T-helper 2 cell treated with Interferon-gamma antibody and Interleukin-4, amounts not matched to agents 5 μg/mL and 100 μg/mL, for 36 hours (primary cell): Measurements from ENCODE around the gene PTPRN2.

Source experiments
- DNase-seq: peaks from one replicate; pipeline ENCODE4 v3.0.0; 2021; ENCODE audit warnings: low spot score
- H3K27ac Mint-ChIP-seq: one replicate; pipeline ENCODE4 v1.8.0; 2021; ENCODE audit warnings: mild to moderate bottlenecking, mixed read lengths
- H3K27me3 Mint-ChIP-seq: one replicate; pipeline ENCODE4 v1.8.0; 2021; ENCODE audit warnings: low read depth, mixed read lengths
- H3K36me3 Mint-ChIP-seq: one replicate; pipeline ENCODE4 v1.8.0; 2021; ENCODE audit warnings: low read depth, mixed read lengths
- H3K4me1 Mint-ChIP-seq: one replicate; pipeline ENCODE4 v1.8.0; 2021; ENCODE audit warnings: low read depth, mixed read lengths
- H3K4me3 Mint-ChIP-seq: one replicate; pipeline ENCODE4 v1.8.0; 2022; ENCODE audit warnings: mild to moderate bottlenecking, moderate library complexity, mixed read lengths
- H3K9me3 Mint-ChIP-seq: one replicate; pipeline ENCODE4 v1.8.0; 2021; ENCODE audit warnings: mixed read lengths

The PTPRN2 gene

DNA sequence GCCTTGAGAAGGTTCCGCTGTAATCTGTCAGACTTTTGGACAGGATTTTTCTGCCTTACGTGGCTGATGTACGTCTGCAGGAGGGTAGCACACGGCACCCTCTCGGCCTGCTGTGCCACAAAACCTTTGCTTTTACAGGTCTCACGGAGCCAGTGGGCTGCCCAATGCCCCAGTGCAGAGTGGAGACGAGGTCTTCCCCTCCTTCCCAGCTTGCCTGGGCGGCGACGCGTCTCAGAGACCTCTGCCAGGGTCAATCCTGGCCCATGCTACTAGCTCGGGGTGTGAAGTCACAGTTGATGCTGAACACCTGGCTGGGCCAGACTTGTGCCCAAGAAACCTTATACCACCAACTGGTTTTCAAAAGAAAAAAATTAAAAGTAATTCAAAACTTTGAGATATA is 724.4 kb downstream of the PTPRN2 start:
- no peak overlapping the region for H3K4me3 Mint-ChIP-seq
- no peak overlapping the region for H3K27ac Mint-ChIP-seq
- H3K9me3 Mint-ChIP-seq: no peaks in the 10 kb centered on the region
- no peak for DNase-seq
- H3K4me1 Mint-ChIP-seq: no peaks in the 10 kb centered on the region
- H3K27me3 Mint-ChIP-seq: no peaks in the 10 kb centered on the region
- H3K36me3 Mint-ChIP-seq: no peaks in the 10 kb centered on the region

DNA sequence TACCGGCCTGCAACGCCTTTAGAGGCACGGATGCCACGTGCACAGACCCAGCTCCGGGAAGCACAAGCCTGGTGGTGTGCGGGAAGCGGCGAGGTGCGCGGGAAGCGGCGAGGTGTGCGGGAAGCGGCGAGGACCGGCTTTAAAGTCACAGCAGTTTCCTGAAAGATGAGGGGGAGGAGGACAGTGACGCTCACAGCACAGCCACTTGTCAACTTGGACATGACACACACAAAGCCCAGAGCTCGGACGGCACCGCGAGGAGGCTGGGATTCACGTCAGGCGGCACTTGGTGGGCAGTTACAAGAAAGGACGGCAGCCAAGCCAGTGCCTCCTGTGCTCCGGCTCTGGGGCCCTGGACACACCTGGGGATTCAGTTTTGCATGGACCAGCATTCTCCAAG is 724.9 kb downstream of the PTPRN2 start:
- Mint-ChIP-seq H3K36me3 (no peaks in the 10 kb centered on the region), H3K9me3 (no peaks in the 10 kb centered on the region), H3K4me1 (no peaks in the 10 kb centered on the region), H3K27ac (no peak overlapping the region), H3K27me3 (no peaks in the 10 kb centered on the region), H3K4me3 (no peak overlapping the region)
- DNase-seq: no peak

DNA sequence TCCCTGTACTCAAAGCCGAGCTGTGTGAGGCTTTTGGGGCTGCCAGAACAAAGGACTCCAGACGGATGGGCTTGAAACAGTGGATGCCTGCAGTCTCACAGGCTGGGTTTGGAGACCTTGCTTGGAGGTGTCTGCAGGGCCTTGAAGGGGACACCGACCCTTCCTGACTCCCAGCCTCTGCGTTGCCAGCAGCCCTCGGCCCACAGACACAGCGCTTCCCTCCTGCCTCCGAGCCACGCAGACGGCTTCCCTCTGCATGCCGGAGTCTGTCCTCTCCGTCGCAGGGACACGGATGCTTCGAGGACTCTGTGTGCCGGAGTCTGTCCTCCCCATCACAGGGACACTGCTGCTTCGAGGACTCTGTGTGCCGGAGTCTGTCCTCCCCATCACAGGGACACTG is 726.1 kb downstream of the PTPRN2 start:
- Mint-ChIP-seq H3K4me1 (no peaks in the 10 kb centered on the region), H3K36me3 (no peaks in the 10 kb centered on the region), H3K27ac (no peak overlapping the region), H3K4me3 (no peak overlapping the region), H3K9me3 (no peaks in the 10 kb centered on the region), H3K27me3 (no peaks in the 10 kb centered on the region)
- DNase-seq: no peak

DNA sequence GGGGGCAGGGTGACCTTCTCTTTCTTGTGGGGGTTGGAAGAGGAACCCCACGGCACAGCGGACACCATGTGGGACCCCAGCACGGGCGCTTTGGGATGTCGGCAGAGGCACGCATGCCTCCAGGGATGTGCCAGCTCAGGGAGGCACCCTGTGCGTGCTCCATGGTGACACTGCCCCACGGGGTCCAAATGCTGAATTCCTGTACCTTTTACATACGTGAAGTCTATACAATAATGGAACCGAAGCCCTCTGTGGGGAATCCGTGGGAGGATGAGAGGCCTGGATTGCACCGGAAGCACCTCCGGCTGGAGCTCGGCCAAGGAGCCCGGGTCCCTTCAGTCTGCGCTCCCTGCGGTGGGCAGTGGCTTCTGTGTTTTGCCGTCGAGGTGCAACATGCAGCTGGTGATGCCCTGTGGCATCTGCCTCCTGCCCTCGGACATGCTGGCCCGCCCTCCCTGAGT is 726.6 kb downstream of the PTPRN2 start:
- Mint-ChIP-seq H3K27ac (no peak overlapping the region), H3K27me3 (no peaks in the 10 kb centered on the region), H3K4me3 (no peak overlapping the region)

DNA sequence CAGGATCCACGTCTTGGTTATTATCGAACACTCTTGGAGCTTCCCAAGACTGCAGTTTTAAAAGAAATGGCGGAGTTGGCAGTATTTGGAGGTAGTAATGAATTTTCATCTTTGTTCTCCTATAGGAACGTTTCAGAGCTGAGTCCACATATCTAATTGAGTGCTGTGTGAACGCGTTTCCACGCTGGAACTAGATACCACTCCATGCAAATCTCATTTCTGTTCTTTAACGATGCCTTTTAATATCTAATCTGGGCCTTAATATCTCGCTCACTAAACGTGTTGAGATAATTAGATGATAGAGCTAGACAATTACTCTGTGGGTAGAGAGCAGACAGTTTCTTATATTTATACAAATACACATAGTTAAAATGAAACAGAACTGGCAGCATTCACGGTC is 727.2 kb downstream of the PTPRN2 start:
- Mint-ChIP-seq H3K4me3 (no peak overlapping the region), H3K9me3 (no peaks in the 10 kb centered on the region), H3K4me1 (no peaks in the 10 kb centered on the region), H3K27me3 (no peaks in the 10 kb centered on the region), H3K27ac (no peak overlapping the region), H3K36me3 (no peaks in the 10 kb centered on the region)
- DNase-seq: no peak

More for the DNA sequence above, 726.6 kb downstream of the PTPRN2 start:
- Mint-ChIP-seq H3K36me3 (no peaks in the 10 kb centered on the region), H3K9me3 (no peaks in the 10 kb centered on the region), H3K4me1 (no peaks in the 10 kb centered on the region)
- no peak for DNase-seq

DNA sequence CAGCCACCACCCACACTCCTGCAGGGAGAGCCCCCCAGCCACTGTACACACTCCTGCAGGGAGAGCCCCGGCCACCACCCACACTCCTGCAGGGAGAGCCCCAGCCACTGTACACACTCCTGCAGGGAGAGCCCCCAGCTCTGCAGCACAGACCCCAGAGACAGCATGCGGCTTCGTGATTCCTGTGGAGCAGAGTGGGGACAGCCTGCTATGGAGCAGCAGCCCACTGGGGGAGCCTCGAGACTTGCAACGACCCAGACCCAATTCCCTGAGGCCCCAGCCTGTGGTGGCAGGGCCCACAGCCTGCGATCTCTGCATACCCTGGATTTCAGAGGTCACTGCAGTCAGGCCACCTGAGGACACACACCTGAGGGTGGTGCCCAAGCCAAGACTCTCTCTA is 727.7 kb downstream of the PTPRN2 start:
- Mint-ChIP-seq H3K27ac (no peak overlapping the region), H3K4me3 (no peak overlapping the region), H3K36me3 (no peaks in the 10 kb centered on the region), H3K9me3 (no peaks in the 10 kb centered on the region), H3K27me3 (no peaks in the 10 kb centered on the region), H3K4me1 (no peaks in the 10 kb centered on the region)
- no peak for DNase-seq

DNA sequence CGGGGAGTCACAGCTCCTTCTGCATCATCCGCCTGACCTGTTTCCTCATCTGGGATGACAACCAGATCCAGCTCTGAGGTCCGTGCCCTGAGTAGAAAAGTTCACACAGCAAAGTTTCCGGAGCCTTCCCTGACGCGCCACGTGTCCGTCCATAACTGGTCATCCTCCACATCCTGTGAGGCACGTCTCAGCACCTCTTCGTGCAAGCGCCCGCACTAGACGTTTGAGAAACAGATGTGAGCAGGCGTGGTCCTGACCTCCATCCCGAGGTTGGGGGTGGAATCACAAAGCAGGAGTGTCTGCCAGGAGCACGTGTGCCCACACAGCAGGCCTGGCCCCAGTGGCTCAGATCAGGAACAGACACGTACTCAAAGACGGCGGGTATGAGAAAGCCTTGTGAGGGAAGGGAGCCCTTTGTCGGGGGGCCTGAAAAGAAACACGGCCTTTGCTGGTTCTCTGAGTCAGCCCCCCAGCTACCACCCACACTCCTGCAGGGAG is 730.0 kb downstream of the PTPRN2 start:
- no peaks in the 10 kb centered on the region for H3K36me3 Mint-ChIP-seq
- DNase-seq: no peak
- no peaks in the 10 kb centered on the region for H3K27me3 Mint-ChIP-seq
- no peaks in the 10 kb centered on the region for H3K9me3 Mint-ChIP-seq
- no peak overlapping the region for H3K27ac Mint-ChIP-seq
- no peaks in the 10 kb centered on the region for H3K4me1 Mint-ChIP-seq
- no peak overlapping the region for H3K4me3 Mint-ChIP-seq

DNA sequence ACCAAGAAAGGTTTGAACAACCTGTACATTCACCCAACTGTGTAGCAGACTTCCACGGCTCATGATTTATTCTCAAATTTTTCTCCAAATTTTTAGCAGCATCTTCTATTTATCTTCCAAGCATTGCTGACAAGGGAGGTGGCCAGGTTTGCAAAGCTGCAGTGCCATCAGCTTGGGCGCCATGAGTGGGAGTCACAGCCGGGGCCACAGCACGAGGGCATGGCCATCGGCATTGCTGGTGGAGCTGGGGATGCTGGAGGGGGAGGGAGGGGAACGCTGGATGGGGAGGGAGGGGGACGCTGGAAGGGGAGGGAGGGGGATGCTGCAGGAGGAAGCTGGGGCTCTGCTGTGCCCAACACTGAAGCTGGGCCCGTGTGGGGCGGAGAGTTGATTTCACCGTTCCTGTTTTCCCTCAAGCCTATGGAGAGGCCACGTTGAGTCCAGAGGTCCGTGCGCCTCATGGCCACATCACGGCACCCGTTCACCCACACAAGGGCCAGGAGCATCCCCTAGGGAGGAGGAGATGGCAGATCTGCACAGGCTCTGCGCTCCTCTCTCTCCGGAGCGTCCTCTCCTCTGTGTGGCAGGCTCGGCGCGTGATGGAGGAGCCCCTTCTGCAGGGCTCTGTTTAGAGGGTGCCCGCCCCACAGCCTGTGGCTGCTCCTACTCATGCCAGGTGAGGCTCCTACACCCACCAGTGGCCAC is 730.6 kb downstream of the PTPRN2 start:
- H3K36me3 Mint-ChIP-seq: no peaks in the 10 kb centered on the region
- H3K9me3 Mint-ChIP-seq: no peaks in the 10 kb centered on the region
- no peak overlapping the region for H3K4me3 Mint-ChIP-seq
- no peaks in the 10 kb centered on the region for H3K27me3 Mint-ChIP-seq
- DNase-seq: no peak
- H3K4me1 Mint-ChIP-seq: no peaks in the 10 kb centered on the region
- H3K27ac Mint-ChIP-seq: no peak overlapping the region

DNA sequence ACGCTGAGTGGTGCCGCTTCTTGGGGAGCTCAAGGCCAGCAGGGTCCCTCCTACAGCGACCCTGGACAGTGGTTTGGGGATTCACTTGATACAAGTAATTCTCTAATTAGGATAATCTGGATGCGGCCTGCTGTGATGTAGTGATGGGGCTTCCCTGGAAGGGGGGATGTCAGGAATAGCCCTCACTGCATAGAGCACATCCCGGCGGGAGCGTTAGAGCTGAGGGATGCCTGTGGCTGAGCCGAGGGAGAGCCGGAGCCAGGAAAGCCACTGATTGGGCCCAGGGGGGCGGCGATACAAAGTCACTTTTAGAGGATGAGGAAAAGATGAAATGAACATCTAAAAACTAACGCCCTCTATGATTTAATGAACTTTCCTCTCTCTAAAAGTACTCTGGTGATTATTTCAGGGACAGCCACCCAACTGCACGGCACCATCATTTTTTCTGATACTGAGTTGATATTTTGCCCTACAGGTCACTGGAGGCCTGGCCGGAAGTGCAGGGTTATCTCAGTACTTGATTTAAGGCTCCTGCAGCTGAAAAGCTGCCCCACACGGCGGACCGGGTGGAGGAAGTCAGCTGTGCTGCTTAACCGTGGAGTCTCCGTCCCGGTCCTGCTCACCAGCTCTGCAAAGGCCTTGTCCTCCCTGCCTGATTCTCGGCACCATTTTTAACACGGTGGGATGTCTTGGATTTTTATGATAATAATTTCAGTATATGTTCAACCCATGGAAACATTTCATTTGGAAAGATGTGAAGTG is 732.0 kb downstream of the PTPRN2 start:
- no peak for DNase-seq
- Mint-ChIP-seq H3K4me1 (peaks cover 4% of the 10 kb centered on the region), H3K27me3 (no peaks in the 10 kb centered on the region), H3K27ac (no peak overlapping the region), H3K36me3 (no peaks in the 10 kb centered on the region), H3K4me3 (no peak overlapping the region), H3K9me3 (no peaks in the 10 kb centered on the region)

DNA sequence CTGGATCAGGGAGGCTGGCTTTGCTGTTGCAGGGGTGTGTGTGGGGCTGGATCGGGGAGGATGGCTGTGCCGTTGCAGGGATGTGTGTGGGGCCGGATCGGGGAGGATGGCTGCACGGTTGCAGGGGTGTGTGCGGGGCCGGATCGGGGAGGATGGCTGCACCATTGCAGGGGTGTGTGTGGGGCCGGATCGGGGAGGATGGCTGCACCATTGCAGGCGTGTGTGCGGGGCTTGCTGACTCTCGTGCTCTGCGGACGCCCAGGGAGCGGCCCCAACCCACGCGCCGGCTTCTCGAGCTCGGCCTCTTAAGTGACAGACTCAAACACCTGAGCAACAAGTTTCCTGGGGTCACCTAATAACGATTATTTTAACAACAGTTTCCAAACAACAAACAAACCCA is 732.6 kb downstream of the PTPRN2 start:
- no peaks in the 10 kb centered on the region for H3K9me3 Mint-ChIP-seq

DNA sequence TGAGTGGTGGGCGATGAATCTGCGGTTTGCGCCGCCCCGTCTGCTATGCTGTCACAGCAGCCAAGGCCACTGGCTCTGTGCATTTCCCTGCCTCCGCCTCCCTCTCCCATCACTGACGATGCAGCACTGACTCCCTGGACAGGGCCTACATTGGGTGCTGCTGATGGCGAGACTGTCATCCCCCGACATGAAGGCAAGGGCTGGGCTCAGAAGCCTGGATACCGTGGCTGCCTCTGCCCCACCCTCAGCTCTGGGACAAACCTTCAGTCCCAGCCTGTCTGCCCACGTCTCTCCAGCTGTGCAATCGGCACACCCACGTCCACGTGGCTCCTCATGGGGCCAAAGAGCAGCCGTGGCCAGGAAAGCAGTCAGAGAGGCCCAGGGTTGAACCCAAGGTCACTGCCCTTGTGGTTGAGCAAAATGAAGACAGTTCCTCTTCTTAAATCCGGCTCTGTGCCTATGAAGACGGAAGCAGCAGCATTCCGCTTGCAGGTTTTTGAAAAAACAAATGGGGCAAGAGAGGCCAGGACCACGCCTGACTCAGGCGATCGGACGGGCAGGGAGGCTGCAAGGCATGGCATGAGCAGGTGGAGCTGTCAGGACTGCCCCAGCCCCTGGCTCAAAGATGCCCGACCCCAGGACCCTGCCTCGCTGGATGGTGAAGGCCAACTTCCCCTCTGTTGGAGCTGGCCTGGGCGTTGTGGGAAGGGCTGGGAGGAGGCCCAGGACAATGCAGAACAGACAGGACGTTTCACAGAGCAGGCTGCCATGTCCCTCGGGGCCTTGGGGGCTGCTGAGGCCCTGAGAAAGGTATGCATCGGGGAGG is 733.3 kb downstream of the PTPRN2 start:
- peaks cover 6% of the 10 kb centered on the region for H3K4me1 Mint-ChIP-seq
- H3K4me3 Mint-ChIP-seq: no peak overlapping the region
- no peaks in the 10 kb centered on the region for H3K9me3 Mint-ChIP-seq
- no peaks in the 10 kb centered on the region for H3K36me3 Mint-ChIP-seq
- DNase-seq: no peak
- no peak overlapping the region for H3K27ac Mint-ChIP-seq
- no peaks in the 10 kb centered on the region for H3K27me3 Mint-ChIP-seq

More for the DNA sequence above, 732.6 kb downstream of the PTPRN2 start:
- Mint-ChIP-seq H3K27ac (no peak overlapping the region), H3K4me3 (no peak overlapping the region), H3K4me1 (peaks cover 6% of the 10 kb centered on the region), H3K27me3 (no peaks in the 10 kb centered on the region), H3K36me3 (no peaks in the 10 kb centered on the region)
- no peak for DNase-seq

DNA sequence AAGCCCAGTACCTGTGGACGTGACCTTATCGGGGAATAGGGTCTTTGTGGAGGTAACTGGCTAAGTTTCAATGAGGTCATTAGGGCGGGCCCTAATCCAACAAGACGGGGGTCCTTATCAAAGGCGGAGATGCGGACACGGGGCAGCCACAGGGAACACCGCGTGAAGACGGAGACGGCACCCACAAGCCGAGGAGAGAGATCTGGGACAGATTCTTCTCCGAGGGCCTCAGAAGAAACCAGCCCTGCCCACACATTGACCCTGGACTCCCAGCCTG is 733.9 kb downstream of the PTPRN2 start:
- no peak for DNase-seq
- Mint-ChIP-seq H3K27me3 (no peaks in the 10 kb centered on the region), H3K27ac (no peak overlapping the region), H3K4me3 (no peak overlapping the region), H3K36me3 (no peaks in the 10 kb centered on the region), H3K9me3 (no peaks in the 10 kb centered on the region), H3K4me1 (peaks cover 6% of the 10 kb centered on the region)

DNA sequence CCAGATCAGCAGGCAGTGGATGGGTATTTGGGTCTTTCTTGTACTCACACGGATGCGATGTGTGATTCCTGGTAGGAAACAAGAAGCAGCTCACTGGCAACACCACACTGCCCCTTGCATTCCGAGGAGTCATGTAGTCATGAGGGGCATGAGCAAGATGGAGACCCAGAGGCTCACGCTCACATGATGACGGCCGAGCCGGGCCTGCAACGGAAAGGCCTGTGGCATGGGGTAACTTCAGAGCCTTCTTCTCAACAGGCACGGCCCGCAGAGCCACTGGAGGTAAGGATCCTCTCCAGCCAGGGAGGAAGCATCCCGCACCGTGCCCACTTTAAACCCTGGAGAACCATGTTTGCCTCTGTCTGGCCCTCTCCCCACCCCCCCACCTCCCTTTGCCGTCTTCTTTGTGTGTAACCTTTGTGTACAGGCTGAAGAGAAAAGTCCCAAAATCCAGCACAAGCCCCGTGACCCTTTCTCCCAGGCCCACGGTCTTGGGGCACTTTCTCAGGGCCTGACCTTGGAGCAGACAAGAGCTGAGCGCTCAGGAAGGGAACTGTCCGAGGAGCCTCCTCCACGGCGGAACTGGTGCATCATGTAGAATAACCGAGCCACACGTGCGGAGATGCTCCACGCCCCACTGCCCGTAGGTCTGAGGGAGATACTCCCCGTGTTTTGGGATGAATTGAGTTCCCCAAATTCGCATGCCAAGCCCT is 734.4 kb downstream of the PTPRN2 start:
- Mint-ChIP-seq H3K4me3 (no peak overlapping the region), H3K27me3 (no peaks in the 10 kb centered on the region), H3K27ac (no peak overlapping the region), H3K4me1 (peaks cover 6% of the 10 kb centered on the region), H3K36me3 (no peaks in the 10 kb centered on the region), H3K9me3 (no peaks in the 10 kb centered on the region)
- DNase-seq: no peak
